ENCODE results near the gene RELN.

GRCh38 chr7:103686064-103686463, 303.4 kb downstream of the RELN start:
- TF ChIP-seq CTCF (IDR thresholded peaks at IDR 0.05; ENCODE audit: low read length) (no peak), EZH2 (IDR thresholded peaks at IDR 0.05; ENCODE audit: borderline replicate concordance, low read length) (no peak)

Data from OCI-LY1 (cell line).